HG02981 (cell line): ENCODE measurements around the gene NMNAT2.
"Not testable (repeated sequence)": the region's sequence is repeated elsewhere in the genome, so short reads cannot be mapped to it uniquely, and the experiment has no call there.

Source experiments
- ATAC-seq: cut with Tn5 transposase; IDR thresholded peaks from one replicate; pipeline ENCODE4 v1.9.1; 2021; ENCODE audit warnings: mild to moderate bottlenecking, moderate library complexity; ENCODE audit not compliant: unreplicated experiment

The NMNAT2 gene

GRCh38 chr1:183419399-183419798, 1.2 kb upstream of the NMNAT2 start:
- no peak for ATAC-seq

GRCh38 chr1:183418696-183419095, 516 bp upstream of the NMNAT2 start:
- ATAC-seq: no peak

GRCh38 chr1:183416850-183417771, 1.1 kb downstream of the NMNAT2 start:
- no peak for ATAC-seq

GRCh38 chr1:183414365-183414764, 3.8 kb downstream of the NMNAT2 start:
- no peak for ATAC-seq

- no peak for ATAC-seq
These were observed 7.1 kb downstream of the NMNAT2 start for GRCh38 chr1:183411091-183411490.

GRCh38 chr1:183407961-183408360, 10.2 kb downstream of the NMNAT2 start:
- no peak for ATAC-seq

- no peak for ATAC-seq
These were observed 10.7 kb downstream of the NMNAT2 start for GRCh38 chr1:183407474-183407873.

- ATAC-seq: no peak
These were observed 13.7 kb downstream of the NMNAT2 start for GRCh38 chr1:183404476-183404875.

- ATAC-seq: no peak
These were observed 14.7 kb downstream of the NMNAT2 start for GRCh38 chr1:183403498-183403897.

GRCh38 chr1:183401565-183401964, 16.6 kb downstream of the NMNAT2 start:
- not testable (repeated sequence) for ATAC-seq

GRCh38 chr1:183394435-183394834, 23.7 kb downstream of the NMNAT2 start:
- ATAC-seq: no peak

- ATAC-seq: no peak
These were observed 26.3 kb downstream of the NMNAT2 start for GRCh38 chr1:183391863-183392262.

GRCh38 chr1:183390561-183390960, 27.6 kb downstream of the NMNAT2 start:
- ATAC-seq: no peak

- no peak for ATAC-seq
These were observed 29.4 kb downstream of the NMNAT2 start for GRCh38 chr1:183388735-183389134.

- no peak for ATAC-seq
These were observed 32.6 kb downstream of the NMNAT2 start for GRCh38 chr1:183385340-183386144.

GRCh38 chr1:183379951-183380350, 38.2 kb downstream of the NMNAT2 start:
- ATAC-seq: no peak

- no peak for ATAC-seq
These were observed 42.8 kb downstream of the NMNAT2 start for GRCh38 chr1:183375381-183375780.

- no peak for ATAC-seq
These were observed 43.4 kb downstream of the NMNAT2 start for GRCh38 chr1:183374825-183375224.

GRCh38 chr1:183372586-183373230, 45.5 kb downstream of the NMNAT2 start:
- no peak for ATAC-seq

GRCh38 chr1:183370399-183371058, 47.7 kb downstream of the NMNAT2 start:
- ATAC-seq: no peak
